Measurements from ENCODE around the gene MTX1.

Gene MTX1

DNA sequence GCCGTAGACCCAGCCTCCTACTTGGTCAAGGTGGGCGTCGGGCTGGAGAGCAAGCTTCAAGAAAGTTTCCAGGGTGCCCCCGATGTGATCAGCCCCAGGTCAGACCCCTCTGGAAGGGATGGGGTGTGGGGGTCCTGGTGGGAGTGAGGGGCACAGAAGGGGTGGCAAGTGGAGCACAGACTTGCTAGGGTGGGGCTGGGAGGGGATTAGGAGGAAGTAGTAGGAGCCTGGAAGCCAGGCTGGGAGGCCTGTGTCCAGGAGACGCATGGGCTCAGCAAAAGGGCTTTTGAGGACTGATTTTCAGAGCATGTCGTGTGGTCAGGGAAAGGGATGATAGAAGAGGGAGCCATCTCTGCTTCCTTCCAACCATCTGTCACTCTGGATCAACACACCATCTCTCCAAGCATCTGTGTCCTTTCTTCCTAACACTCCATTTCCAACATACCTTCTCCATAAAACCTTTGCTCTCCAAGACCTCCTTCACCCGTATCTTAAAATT is 26.4 kb upstream of the MTX1 start:
- TF ChIP-seq, protein P1, sequence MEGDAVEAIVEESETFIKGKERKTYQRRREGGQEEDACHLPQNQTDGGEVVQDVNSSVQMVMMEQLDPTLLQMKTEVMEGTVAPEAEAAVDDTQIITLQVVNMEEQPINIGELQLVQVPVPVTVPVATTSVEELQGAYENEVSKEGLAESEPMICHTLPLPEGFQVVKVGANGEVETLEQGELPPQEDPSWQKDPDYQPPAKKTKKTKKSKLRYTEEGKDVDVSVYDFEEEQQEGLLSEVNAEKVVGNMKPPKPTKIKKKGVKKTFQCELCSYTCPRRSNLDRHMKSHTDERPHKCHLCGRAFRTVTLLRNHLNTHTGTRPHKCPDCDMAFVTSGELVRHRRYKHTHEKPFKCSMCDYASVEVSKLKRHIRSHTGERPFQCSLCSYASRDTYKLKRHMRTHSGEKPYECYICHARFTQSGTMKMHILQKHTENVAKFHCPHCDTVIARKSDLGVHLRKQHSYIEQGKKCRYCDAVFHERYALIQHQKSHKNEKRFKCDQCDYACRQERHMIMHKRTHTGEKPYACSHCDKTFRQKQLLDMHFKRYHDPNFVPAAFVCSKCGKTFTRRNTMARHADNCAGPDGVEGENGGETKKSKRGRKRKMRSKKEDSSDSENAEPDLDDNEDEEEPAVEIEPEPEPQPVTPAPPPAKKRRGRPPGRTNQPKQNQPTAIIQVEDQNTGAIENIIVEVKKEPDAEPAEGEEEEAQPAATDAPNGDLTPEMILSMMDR (conservative IDR thresholded peaks at IDR 0.05), result no peak
- H3K27ac ChIP-seq, result no peak overlapping the region

GRCh38 chr1:155183775-155184221 is 24.7 kb upstream of the MTX1 start:
- H3K27ac ChIP-seq, result no peak overlapping the region
- TF ChIP-seq, protein P1 (conservative IDR thresholded peaks at IDR 0.05), result no peak

- H3K27ac ChIP-seq, result no peak overlapping the region
- TF ChIP-seq, protein P1 (conservative IDR thresholded peaks at IDR 0.05), result no peak
These were observed 24.1 kb upstream of the MTX1 start for GRCh38 chr1:155184351-155184811.

DNA sequence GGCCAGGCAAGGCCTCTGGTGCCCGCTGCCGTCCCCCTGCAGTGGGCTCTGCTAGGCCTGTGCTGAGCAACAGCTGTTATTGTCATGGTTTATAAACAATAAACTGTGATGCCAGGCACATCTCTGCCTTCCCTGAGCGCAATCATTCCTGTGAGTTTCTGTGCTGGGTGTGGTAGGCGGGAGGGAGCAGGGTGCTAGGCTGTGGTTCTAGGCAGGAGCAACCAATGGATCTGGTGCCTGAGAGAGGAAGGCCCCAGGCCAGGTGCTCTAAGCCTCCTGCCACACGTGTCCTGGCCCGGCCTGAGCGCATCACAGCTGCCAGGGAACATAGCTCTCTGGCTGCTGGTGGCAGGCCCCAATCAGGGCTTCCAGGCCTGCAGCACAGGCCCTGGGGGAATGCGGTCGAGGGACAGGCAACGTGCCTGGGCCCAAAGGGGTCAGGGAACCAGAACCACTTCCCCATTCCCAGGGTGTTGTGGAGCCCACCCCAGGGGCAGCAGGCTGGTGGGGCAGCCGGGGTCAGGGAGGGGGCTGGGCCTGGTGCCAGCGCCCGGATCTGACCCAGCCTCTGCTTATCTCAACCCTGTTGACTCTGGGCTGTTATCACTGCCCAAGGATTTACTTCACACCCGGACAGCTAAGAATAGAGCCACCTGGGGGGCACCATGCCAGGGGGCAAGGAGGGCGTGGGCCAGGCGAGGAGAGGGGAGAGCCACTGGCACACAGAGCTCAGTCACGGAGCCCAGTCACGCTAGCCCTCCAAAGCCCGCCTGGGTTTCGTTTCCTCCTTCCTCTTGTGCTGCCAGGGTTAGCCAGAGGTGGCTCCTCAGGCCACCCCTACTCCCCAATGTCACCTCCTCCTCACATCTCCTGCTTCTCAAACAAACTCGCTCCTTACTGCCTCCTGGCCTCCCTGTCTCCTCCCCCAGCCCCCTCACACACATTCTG is 23.4 kb upstream of the MTX1 start:
- TF ChIP-seq, protein P1 (conservative IDR thresholded peaks at IDR 0.05), result no peak
- no peak overlapping the region for H3K27ac ChIP-seq

- no peak overlapping the region for H3K27ac ChIP-seq
These were observed 22.8 kb upstream of the MTX1 start for GRCh38 chr1:155185783-155186066.

DNA sequence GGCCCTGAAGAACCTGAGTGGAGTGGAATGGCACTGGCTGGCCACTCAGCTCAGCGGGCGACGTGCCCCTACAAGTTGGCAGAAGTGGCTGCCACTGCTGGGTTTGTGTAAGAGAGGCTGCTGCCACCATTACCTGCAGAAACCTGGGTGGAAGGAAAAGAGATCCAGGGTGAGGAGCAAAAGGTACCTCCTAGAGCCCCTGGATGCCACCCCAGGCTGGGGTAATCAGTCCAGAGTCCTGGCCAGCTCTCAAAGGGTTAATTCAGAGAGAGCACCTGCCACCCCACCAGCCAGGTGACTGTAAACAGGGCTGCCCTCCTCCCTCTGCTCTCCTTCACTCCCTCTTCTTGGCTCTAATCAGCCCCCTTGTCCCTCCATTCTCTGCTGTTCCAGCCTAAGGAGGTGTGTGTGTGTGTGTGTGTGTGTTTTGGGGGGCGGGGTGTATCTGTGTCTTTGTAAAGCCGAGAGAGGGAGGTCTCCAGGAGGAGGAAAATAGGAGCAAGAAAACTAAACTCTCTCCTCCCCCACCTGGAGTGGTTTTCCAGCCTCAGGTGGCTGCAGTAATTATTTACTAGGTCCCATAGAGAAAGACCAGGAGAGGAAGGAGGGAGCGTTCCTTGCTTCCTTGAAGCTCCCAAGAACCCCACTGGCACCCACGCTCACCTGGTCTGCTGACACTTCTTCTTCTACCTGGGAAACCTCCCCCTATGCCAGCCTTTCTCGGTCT is 22.3 kb upstream of the MTX1 start:
- no peak overlapping the region for H3K27ac ChIP-seq
- TF ChIP-seq, protein P1 (conservative IDR thresholded peaks at IDR 0.05), result no peak

More at GRCh38 chr1:155185783-155186066, 22.8 kb upstream of the MTX1 start:
- TF ChIP-seq, protein P1 (conservative IDR thresholded peaks at IDR 0.05), result no peak

GRCh38 chr1:155186794-155187455 is 21.6 kb upstream of the MTX1 start:
- TF ChIP-seq, protein P1 (conservative IDR thresholded peaks at IDR 0.05), result no peak
- no peak overlapping the region for H3K27ac ChIP-seq

Data from VCaP (cell line).